K562 (cell line): ENCODE data around the gene SPINT3. TPM values are rescaled to one million over a fixed set of nuclear protein-coding genes. Genes with fewer than 3 reads are reported as not detected.

Experiments
- ATAC-seq: fragments of 200-7000 bp; cut with Tn5 transposase; 3 replicates; pipeline ENCODE4 v1.9.1; 2020; ENCODE audit warnings: moderate library complexity
- BruUV-seq: library from RNA; stranded (reverse); fragments of 400-500 nt; replicated peaks from 2 replicates; lab custom pipeline; 2021; lab: Mats Ljungman, UMichigan
- CTCF ChIA-PET: fragments of 300-600 bp; formaldehyde crosslinking; extraction: SDS; loops from one replicate; lab custom pipeline; 2021; ENCODE audit warnings: low intra/inter-chr PET ratio; lab: Yijun Ruan, JAX
- POLR2A ChIA-PET: fragments of 300-600, 350-650 bp; sonication (Branson Sonifier 250); formaldehyde crosslinking; extraction: SDS; loops from one replicate; lab custom pipeline; 2021; ENCODE audit warnings: antibody characterized with exemption, inconsistent platforms; lab: Yijun Ruan, JAX
- DNase-seq, 4 experiments: peaks; one replicate each; pipeline versions ENCODE4 v3.0.0 to v3.0.0-alpha.2; 2011 to 2018; ENCODE audit warnings: low spot score in 3 of 4, mixed read lengths in 3 of 4; ENCODE audit errors: extremely low read depth in 1 of 4
- FAIRE-seq: peaks from 2 replicates; lab custom pipeline; 2011; peaks lifted over from hg19 to GRCh38; lab: Jason Lieb, UNC
- H2AFZ ChIP-seq: 2 replicates; pipeline ENCODE4 v1.6.0; 2011; ENCODE audit warnings: low read depth, low read length, control low read depth, inconsistent platforms
- H3K27ac ChIP-seq: fragments of 200-600 bp; 3 replicates; pipeline ENCODE4 v1.8.0; 2011; ENCODE audit warnings: low read depth, mild to moderate bottlenecking, control low read depth, inconsistent platforms, low read length, moderate library complexity, mixed read lengths; ENCODE audit errors: extremely low read depth
- H3K27me3 ChIP-seq, 2 experiments: fragments of 300-600 bp in 1 of 2; 2 replicates in 1 of 2; 3 replicates in 1 of 2; pipeline versions ENCODE4 v1.6.0 to v1.8.0; 2011; ENCODE audit warnings: inconsistent platforms in 2 of 2, low read length in 2 of 2, mild to moderate bottlenecking in 1 of 2, mixed read lengths in 1 of 2, moderate library complexity in 1 of 2; ENCODE audit not compliant: control insufficient read depth in 2 of 2, insufficient read depth in 2 of 2
- H3K36me3 ChIP-seq: fragments of 300-600 bp; 3 replicates; pipeline ENCODE4 v1.8.0; 2011; ENCODE audit warnings: mild to moderate bottlenecking, low read length, inconsistent platforms; ENCODE audit not compliant: control insufficient read depth, insufficient read depth
- H3K4me1 ChIP-seq, 2 experiments: fragments of 200-600 bp in 1 of 2; replicated peaks in 1 of 2; 2 replicates in 1 of 2; 3 replicates in 1 of 2; pipeline versions ENCODE4 v1.5.1 to v1.8.0; 2011; ENCODE audit warnings: inconsistent platforms in 2 of 2, low read length in 2 of 2, mild to moderate bottlenecking in 1 of 2, mixed read lengths in 1 of 2, moderate library complexity in 1 of 2; ENCODE audit not compliant: control insufficient read depth in 2 of 2, insufficient read depth in 2 of 2
- H3K4me2 ChIP-seq: 2 replicates; pipeline ENCODE4 v1.6.1; 2011; ENCODE audit warnings: low read length, control low read depth, inconsistent platforms, mixed read lengths; ENCODE audit not compliant: insufficient read depth
- H3K4me3 ChIP-seq: fragments of 200-600 bp; sonication (generic), shearing (Covaris generic); 2 replicates; pipeline ENCODE4 v1.5.1; 2016; ENCODE audit warnings: control low read depth, inconsistent platforms
- H3K79me2 ChIP-seq: fragments of 200-600 bp; 3 replicates; pipeline ENCODE4 v1.8.0; 2011; ENCODE audit warnings: low read length, inconsistent platforms; ENCODE audit not compliant: control insufficient read depth, insufficient read depth
- H3K9ac ChIP-seq, 2 experiments: 2 replicates each; pipeline versions ENCODE4 v1.6.0 to v1.6.1; 2011; ENCODE audit warnings: low read depth in 2 of 2, low read length in 2 of 2, control low read depth in 1 of 2, inconsistent platforms in 1 of 2, mild to moderate bottlenecking in 1 of 2, mixed read lengths in 1 of 2; ENCODE audit not compliant: insufficient read depth in 1 of 2
- H3K9me1 ChIP-seq: one replicate; pipeline ENCODE4 v1.6.0; 2011; ENCODE audit warnings: inconsistent platforms, mild to moderate bottlenecking, low read length, moderate library complexity; ENCODE audit not compliant: control insufficient read depth, insufficient read depth
- H3K9me3 ChIP-seq: replicated peaks from 2 replicates; pipeline ENCODE4 v1.5.1; 2011; ENCODE audit warnings: low read depth, low read length, inconsistent platforms; ENCODE audit not compliant: control insufficient read depth, insufficient read depth
- H4K20me1 ChIP-seq: replicated peaks from 2 replicates; pipeline ENCODE4 v1.6.1; 2011; ENCODE audit warnings: low read length, inconsistent platforms, mixed read lengths; ENCODE audit not compliant: control insufficient read depth, insufficient read depth
- ARID3B ChIP-seq: fragments of 250-450 bp; sonication (Bioruptor Pico); IDR thresholded peaks from 2 replicates; pipeline ENCODE4 v1.4.0; 2020; ENCODE audit warnings: borderline replicate concordance
- ATF6 ChIP-seq: sonication (generic); formaldehyde crosslinking; IDR thresholded peaks from 2 replicates; pipeline ENCODE4 v1.4.0; 2020; ENCODE audit warnings: mild to moderate bottlenecking, missing genetic modification reagents
- CHCHD3 ChIP-seq: fragments of 250-450 bp; sonication (Bioruptor Pico); IDR thresholded peaks from 2 replicates; pipeline ENCODE4 v2.1.2; 2022; ENCODE audit warnings: mild to moderate bottlenecking
- CHD4 ChIP-seq: fragments of 200-600 bp; sonication (generic); IDR thresholded peaks from 3 replicates; pipeline ENCODE4 v1.6.1; 2012; ENCODE audit warnings: low read depth, mild to moderate bottlenecking, mixed read lengths, low read length, inconsistent platforms; ENCODE audit not compliant: insufficient read depth, insufficient replicate concordance, poor library complexity, severe bottlenecking
- HDAC6 ChIP-seq: IDR thresholded peaks from 2 replicates; pipeline ENCODE4 v1.6.1; 2012; ENCODE audit warnings: low read depth, mild to moderate bottlenecking, control low read depth, inconsistent platforms, low read length, moderate library complexity
- KLF1 ChIP-seq: fragments of 450-650 bp; IDR thresholded peaks from 2 replicates; pipeline ENCODE4 v1.6.1; 2016; ENCODE audit warnings: missing genetic modification characterization, missing compliant biosample characterization
- NR3C1 ChIP-seq: sonication (generic); formaldehyde crosslinking; IDR thresholded peaks from 2 replicates; pipeline ENCODE4 v1.8.1; 2022; ENCODE audit warnings: missing genetic modification reagents
- POU5F1 ChIP-seq: fragments of 150-350 bp; IDR thresholded peaks from 2 replicates; pipeline ENCODE4 v1.6.1; 2014; ENCODE audit warnings: borderline replicate concordance, low read length, low read depth, mild to moderate bottlenecking; ENCODE audit not compliant: partially characterized antibody
- SMAD4 ChIP-seq: fragments of 250-450 bp; sonication (Bioruptor Pico); conservative IDR thresholded peaks from 2 replicates; pipeline ENCODE4 v1.8.0; 2021; ENCODE audit warnings: inconsistent platforms, mild to moderate bottlenecking, moderate library complexity
- STAT6 ChIP-seq: sonication (generic); formaldehyde crosslinking; IDR thresholded peaks from 2 replicates; pipeline ENCODE4 v1.8.1; 2023; ENCODE audit warnings: mild to moderate bottlenecking, missing genetic modification reagents
- ZBTB8A ChIP-seq: fragments of 450-650 bp; IDR thresholded peaks from 2 replicates; pipeline ENCODE4 v1.6.1; 2018; ENCODE audit warnings: mild to moderate bottlenecking, moderate library complexity; ENCODE audit not compliant: partially characterized antibody
- ZNF354B ChIP-seq: fragments of 250-450 bp; sonication (Bioruptor Pico); IDR thresholded peaks from 2 replicates; pipeline ENCODE4 v1.4.0; 2020
- ZNF395 ChIP-seq: fragments of 200-800 bp; sonication (Bioruptor generic); IDR thresholded peaks from 2 replicates; pipeline ENCODE4 v1.6.1; 2017; ENCODE audit warnings: missing genetic modification characterization, missing compliant biosample characterization
- ZNF436 ChIP-seq: fragments of 250-450, 450-650 bp; sonication (Bioruptor Pico); formaldehyde crosslinking; IDR thresholded peaks from 2 replicates; pipeline ENCODE4 v1.7.0; 2020; ENCODE audit warnings: mild to moderate bottlenecking
- ZZZ3 ChIP-seq: fragments of 450-650 bp; IDR thresholded peaks from 2 replicates; pipeline ENCODE4 v1.6.1; 2016; ENCODE audit warnings: antibody characterized with exemption, mild to moderate bottlenecking, moderate library complexity
- WGBS: fragments of 100-300 bp; shearing (Covaris generic); methylation state at CpG from one replicate; pipeline ENCODE4 v1.1.6; 2016; ENCODE audit warnings: low coverage, mixed read lengths; ENCODE audit not compliant: insufficient coverage; ENCODE audit errors: missing lambda C conversion rate; 5-methylcytosine and 5-hydroxymethylcytosine counted together
- in situ Hi-C: fragments of 300-500 bp; cut with MboI; formaldehyde crosslinking; loops from 4 replicates; pipeline ENCODE4 v1.15.0; 2018; ENCODE audit warnings: inconsistent platforms, mixed read lengths
- intact Hi-C: fragments of 100-400 bp; cut with micrococcal nuclease; formaldehyde crosslinking; loops from 2 replicates; pipeline ENCODE4 v1.14.2; 2022
- polyA plus RNA-seq, 8 experiments: library from polyadenylated mRNA; depleted of rRNA in 4 of 8; stranded (reverse) in 5 of 8; unstranded in 3 of 8; fragments of >200 nt; fragmentation: Nextera tagmentation in 2 of 8; fragmentation: Illumina TruSeq in 1 of 8; extraction: Ambion mirVana in 2 of 8; extraction: Trizol in 1 of 8; gene quantifications; 2 replicates each; pipeline versions ENCODE4 v1.2.1 to v1.2.3, GENCODE V29; 2011 to 2014; ENCODE audit warnings: inconsistent platforms in 1 of 8, missing spikeins in 1 of 8
- total RNA-seq, 7 experiments: library from RNA; depleted of rRNA in 6 of 7; stranded (reverse); fragments of >200 nt in 6 of 7; fragmentation: Illumina TruSeq in 2 of 7; extraction: Trizol in 2 of 7; gene quantifications; 2 replicates each; pipeline versions ENCODE4 v1.2.1 to v1.2.3, GENCODE V29; 2011 to 2021; ENCODE audit warnings: low replicate concordance in 1 of 7

Gene SPINT3
- total and polyA plus RNA-seq, 9 of the 15 experiments (the other 6 are each of a cell fraction or from before 2014, with no cell fraction given) = not detected

GRCh38 chr20:45545351-45545750 lies 29.9 kb upstream of the SPINT3 start:
- intact Hi-C loops (loop anchor here (10.0 kb wide), 1 partner anchor 231 kb away; no protein-coding TSS in a partner anchor), in situ Hi-C loops (no loop called here)
- Histone ChIP-seq H3K9me3 (no peaks in the 10 kb centered on the region), H3K36me3 (no peaks in the 10 kb centered on the region), H3K27me3 (peaks cover 0 to 7% of the 10 kb centered on the region in 2 experiments; a peak in 2 of 5 replicates), H4K20me1 (no peaks in the 10 kb centered on the region), H3K27ac (no peak overlapping the region), H3K4me2 (no peak overlapping the region), H3K9ac (no peak overlapping the region), H2AFZ (no peak overlapping the region), H3K4me3 (no peak overlapping the region), H3K9me1 (no peaks in the 10 kb centered on the region), H3K79me2 (no peaks in the 10 kb centered on the region), H3K4me1 (no peaks in the 10 kb centered on the region)
- no peak for FAIRE-seq
- no peak for ATAC-seq
- no peak for DNase-seq
- CTCF ChIA-PET = interaction anchor here (0.6 to 2.7 kb wide), 2 partner anchors 226 to 602 kb away, joined by 4 to 24 read pairs; no protein-coding TSS in a partner anchor
- 0% methylated on average over 3 of the region's 3 CpGs for WGBS
- POLR2A ChIA-PET = interaction anchor here (0.6 kb wide), 2 partner anchors 10 to 405 kb away, joined by 3 to 4 read pairs; no protein-coding TSS in a partner anchor
- no TSS peak for BruUV-seq
- TF ChIP-seq NR3C1 (no peak), ZBTB8A (no peak), CHCHD3 (CRISPR knock-in tag) (no peak), STAT6 (no peak), POU5F1 (no peak), CHD4 (no peak), ARID3B (no peak), ZNF354B (CRISPR knock-in tag) (no peak), ZNF436 (CRISPR knock-in tag) (no peak), ZNF395 (CRISPR knock-in tag) (no peak), ATF6 (CRISPR knock-in tag) (no peak), ZZZ3 (no peak), SMAD4 (CRISPR knock-in tag) (no peak), KLF1 (tag) (no peak), HDAC6 (no peak)
